Measurements from ENCODE around the gene TMEM114.

The TMEM114 gene

GRCh38 chr16:8621572-8622314, 31.4 kb upstream of the TMEM114 start, which contains the start of gene METTL22:
METTL22 (plus strand) TSS chr16:8621698; CDS start chr16:8625666, 3,968 bp downstream.
- H3K4me1 Mint-ChIP-seq (ENCODE audit: low read depth) = peaks cover 37% of the 10 kb centered on the region
- peaks cover 32% of the 10 kb centered on the region for H3K36me3 Mint-ChIP-seq (ENCODE audit: low read depth)
- no peaks in the 10 kb centered on the region for H3K9me3 Mint-ChIP-seq
- peak within 1 kb of the TSS; percentile 95 for H3K27ac Mint-ChIP-seq
- peak; percentile 95 for DNase-seq
- peaks cover 11% of the 10 kb centered on the region for H3K27me3 Mint-ChIP-seq
- peak within 1 kb of the TSS; percentile 98 for H3K4me3 Mint-ChIP-seq

DNA sequence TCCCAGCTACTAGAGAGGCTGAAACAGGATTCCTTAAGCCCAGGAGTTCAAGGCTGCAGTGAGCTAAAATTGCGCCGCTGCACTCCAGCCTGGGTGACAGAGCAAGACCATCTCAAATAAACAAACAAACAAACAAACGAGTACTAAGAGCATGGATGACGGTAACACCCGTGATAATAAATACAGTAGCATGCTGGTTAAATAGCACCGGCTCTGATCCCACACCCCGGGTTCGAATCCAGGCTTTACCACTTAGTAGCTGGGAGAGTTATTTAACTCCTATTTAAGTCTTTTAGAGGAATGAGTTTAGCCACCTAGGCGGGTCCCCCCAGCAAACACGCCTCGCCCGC, 30.9 kb upstream of the TMEM114 start:
- no peak for DNase-seq
- peaks cover 37% of the 10 kb centered on the region for H3K4me1 Mint-ChIP-seq (ENCODE audit: low read depth)
- H3K36me3 Mint-ChIP-seq (ENCODE audit: low read depth) = peaks cover 32% of the 10 kb centered on the region
- peak overlapping the region; percentile 98 for H3K4me3 Mint-ChIP-seq
- no peaks in the 10 kb centered on the region for H3K9me3 Mint-ChIP-seq
- H3K27me3 Mint-ChIP-seq = peaks cover 11% of the 10 kb centered on the region
- H3K27ac Mint-ChIP-seq = peak overlapping the region; percentile 95

DNA sequence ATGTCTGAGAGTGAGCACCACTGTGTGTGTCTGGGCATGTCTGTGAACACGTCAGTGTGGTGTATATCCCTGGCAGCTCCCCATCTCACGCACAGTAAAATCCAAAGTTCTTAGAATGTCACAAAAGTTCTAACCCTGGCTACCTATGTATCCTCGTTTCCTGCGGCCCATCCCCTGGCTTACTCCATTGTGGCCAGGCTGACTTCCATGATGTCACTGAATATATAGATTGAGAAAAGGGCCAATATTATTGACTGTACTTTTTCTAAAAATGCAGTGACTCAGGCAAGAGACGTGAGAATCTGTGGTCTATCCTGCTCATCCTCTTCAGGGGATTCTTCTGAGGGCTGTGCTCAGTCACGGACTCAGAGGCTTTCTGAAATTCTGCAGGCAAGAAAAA, 30.2 kb upstream of the TMEM114 start:
- H3K4me1 Mint-ChIP-seq (ENCODE audit: low read depth) = peaks cover 37% of the 10 kb centered on the region
- peak overlapping the region; percentile 95 for H3K27ac Mint-ChIP-seq
- no peak for DNase-seq
- H3K36me3 Mint-ChIP-seq (ENCODE audit: low read depth) = peaks cover 25% of the 10 kb centered on the region
- peaks cover 11% of the 10 kb centered on the region for H3K27me3 Mint-ChIP-seq
- H3K9me3 Mint-ChIP-seq = no peaks in the 10 kb centered on the region
- H3K4me3 Mint-ChIP-seq = peak overlapping the region; percentile 98

DNA sequence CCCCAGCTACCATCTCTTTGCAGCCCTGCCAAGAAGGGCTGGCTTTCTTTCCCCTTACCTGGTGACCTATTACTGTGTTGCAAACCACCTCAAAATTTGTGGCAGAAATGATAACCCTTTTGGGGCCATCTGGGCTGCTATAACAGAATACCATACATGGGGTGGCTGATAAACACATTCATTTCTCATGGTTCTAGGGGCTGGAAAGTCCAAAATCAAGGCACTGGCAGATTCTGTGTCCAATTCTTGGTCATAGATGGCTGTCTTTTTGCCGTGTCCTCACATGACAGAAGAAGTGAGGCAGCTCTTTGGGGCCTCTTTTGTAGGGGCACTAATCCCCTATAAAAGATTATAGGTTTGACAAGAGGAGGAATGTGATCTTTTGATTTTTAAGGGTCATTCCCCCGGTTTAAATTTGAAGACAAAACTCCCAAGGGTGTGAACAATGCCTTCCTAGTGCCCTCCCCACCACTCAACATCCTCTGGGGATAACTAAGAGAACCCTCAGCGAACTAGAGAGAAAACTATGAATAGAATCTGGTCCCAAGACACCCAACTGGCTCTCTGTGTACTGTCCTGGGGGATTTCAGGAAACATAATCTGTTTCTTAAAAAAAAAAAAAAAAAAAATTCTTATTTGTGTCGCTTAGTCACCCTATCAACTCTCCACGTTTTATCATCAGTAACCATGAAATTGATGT, 29.5 kb upstream of the TMEM114 start:
- Mint-ChIP-seq H3K4me3 (no peak overlapping the region), H3K27ac (no peak overlapping the region), H3K27me3 (peaks cover 11% of the 10 kb centered on the region), H3K4me1 (ENCODE audit: low read depth) (peaks cover 33% of the 10 kb centered on the region), H3K36me3 (ENCODE audit: low read depth) (peaks cover 20% of the 10 kb centered on the region), H3K9me3 (no peaks in the 10 kb centered on the region)
- DNase-seq = no peak

DNA sequence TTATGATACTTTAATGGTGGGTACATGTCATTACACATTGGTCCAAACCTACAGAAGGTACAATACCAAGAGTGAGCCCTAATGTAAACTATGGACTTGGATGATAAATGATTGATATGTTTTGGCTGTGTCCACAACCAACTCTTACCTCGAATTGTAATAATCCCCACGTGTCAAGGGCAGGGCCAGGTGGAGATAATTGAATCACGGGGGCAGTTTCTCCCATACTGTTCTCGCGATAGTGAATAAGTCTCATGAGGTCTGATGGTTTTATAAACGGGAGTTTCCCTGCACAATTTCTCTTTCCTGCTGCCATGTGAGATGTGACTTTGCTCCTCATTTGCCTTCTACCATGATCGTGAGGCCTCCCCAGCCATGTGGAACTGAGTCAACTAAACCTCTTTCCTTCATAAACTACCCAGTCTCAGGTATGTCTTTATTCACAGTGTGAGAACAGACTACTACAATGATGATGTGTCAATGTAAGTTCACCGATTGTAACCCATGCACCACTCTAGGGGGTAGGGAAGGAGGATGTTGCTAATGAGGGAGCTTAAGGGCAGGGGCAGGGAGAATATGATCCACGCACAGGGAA, 24.2 kb upstream of the TMEM114 start:
- H3K4me1 Mint-ChIP-seq (ENCODE audit: low read depth) = no peaks in the 10 kb centered on the region
- no peaks in the 10 kb centered on the region for H3K36me3 Mint-ChIP-seq (ENCODE audit: low read depth)
- peaks cover 28% of the 10 kb centered on the region for H3K27me3 Mint-ChIP-seq
- H3K4me3 Mint-ChIP-seq = no peak overlapping the region
- DNase-seq = no peak
- no peaks in the 10 kb centered on the region for H3K9me3 Mint-ChIP-seq
- no peak overlapping the region for H3K27ac Mint-ChIP-seq

- no peak for DNase-seq
- no peaks in the 10 kb centered on the region for H3K9me3 Mint-ChIP-seq
- peaks cover 24% of the 10 kb centered on the region for H3K27me3 Mint-ChIP-seq
- no peak overlapping the region for H3K4me3 Mint-ChIP-seq
- H3K27ac Mint-ChIP-seq = no peak overlapping the region
- no peaks in the 10 kb centered on the region for H3K36me3 Mint-ChIP-seq (ENCODE audit: low read depth)
- no peaks in the 10 kb centered on the region for H3K4me1 Mint-ChIP-seq (ENCODE audit: low read depth)
Observed at GRCh38 chr16:8611886-8612600, 21.7 kb upstream of the TMEM114 start.

- no peaks in the 10 kb centered on the region for H3K9me3 Mint-ChIP-seq
- H3K27me3 Mint-ChIP-seq = peaks cover 27% of the 10 kb centered on the region
- no peak overlapping the region for H3K27ac Mint-ChIP-seq
- H3K4me1 Mint-ChIP-seq (ENCODE audit: low read depth) = no peaks in the 10 kb centered on the region
- no peak for DNase-seq
- H3K4me3 Mint-ChIP-seq = no peak overlapping the region
- H3K36me3 Mint-ChIP-seq (ENCODE audit: low read depth) = no peaks in the 10 kb centered on the region
Observed at GRCh38 chr16:8611122-8611521, 20.8 kb upstream of the TMEM114 start.

GRCh38 chr16:8607214-8607613, 16.9 kb upstream of the TMEM114 start:
- no peak for DNase-seq
- H3K4me3 Mint-ChIP-seq = no peak overlapping the region
- H3K27me3 Mint-ChIP-seq = peaks cover 26% of the 10 kb centered on the region
- H3K27ac Mint-ChIP-seq = no peak overlapping the region
- H3K9me3 Mint-ChIP-seq = no peaks in the 10 kb centered on the region
- no peaks in the 10 kb centered on the region for H3K4me1 Mint-ChIP-seq (ENCODE audit: low read depth)
- no peaks in the 10 kb centered on the region for H3K36me3 Mint-ChIP-seq (ENCODE audit: low read depth)

DNA sequence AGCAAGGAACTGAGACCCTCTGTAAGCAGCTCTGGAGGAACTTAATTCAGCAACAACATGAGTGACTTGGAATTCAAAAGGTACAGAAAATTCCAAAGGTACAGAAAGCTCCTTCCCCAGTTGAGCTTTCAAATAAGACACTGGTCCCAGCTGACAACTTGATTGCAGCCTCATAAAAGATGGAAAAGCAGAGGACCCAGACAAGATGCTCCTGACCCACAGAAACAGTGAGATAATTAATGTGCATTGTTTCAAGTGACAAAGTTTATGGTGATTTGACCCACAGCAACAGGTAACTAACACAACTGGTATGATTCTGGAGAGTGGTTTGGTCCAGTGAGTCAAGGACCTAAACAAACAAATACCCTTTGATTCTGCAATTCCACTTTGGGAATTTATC, 15.2 kb upstream of the TMEM114 start:
- Mint-ChIP-seq H3K4me3 (no peak overlapping the region), H3K4me1 (ENCODE audit: low read depth) (no peaks in the 10 kb centered on the region), H3K36me3 (ENCODE audit: low read depth) (no peaks in the 10 kb centered on the region), H3K27ac (no peak overlapping the region), H3K9me3 (no peaks in the 10 kb centered on the region), H3K27me3 (peaks cover 10% of the 10 kb centered on the region)
- no peak for DNase-seq

DNA sequence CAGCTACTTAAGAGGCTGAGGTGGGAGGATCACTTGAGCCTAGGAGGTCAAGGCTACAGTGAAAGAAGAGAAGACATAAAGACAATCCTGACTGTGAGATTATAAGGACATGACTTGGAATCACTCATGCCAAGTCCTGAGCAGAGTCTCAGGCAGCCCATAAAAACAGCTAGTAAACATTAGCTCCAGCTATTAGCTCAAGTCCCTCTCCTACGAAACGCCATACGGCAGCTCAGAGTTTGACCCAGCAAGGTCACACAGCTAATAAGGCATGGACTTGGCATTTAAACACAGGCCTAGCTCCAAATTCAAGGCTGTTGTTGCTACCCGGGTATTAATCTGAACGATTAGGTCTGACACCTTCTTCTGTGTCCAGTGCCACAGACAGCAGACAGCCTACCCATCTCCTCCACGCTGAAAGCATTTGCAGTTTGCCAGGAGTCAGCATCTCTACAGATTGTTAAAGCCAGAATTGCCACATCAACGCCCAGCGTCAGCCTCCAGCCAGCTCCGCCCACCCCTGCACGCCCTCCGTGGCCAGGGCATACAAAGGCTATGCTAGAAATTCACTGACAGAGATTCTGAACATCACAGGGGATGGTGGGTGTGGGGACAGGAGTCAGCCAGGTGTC, 9.9 kb upstream of the TMEM114 start:
- no peak for DNase-seq
- Mint-ChIP-seq H3K27ac (no peak overlapping the region), H3K4me1 (ENCODE audit: low read depth) (no peaks in the 10 kb centered on the region), H3K9me3 (peaks cover 3% of the 10 kb centered on the region), H3K27me3 (no peaks in the 10 kb centered on the region), H3K36me3 (ENCODE audit: low read depth) (no peaks in the 10 kb centered on the region), H3K4me3 (no peak overlapping the region)

- peaks cover 2% of the 10 kb centered on the region for H3K27me3 Mint-ChIP-seq
- H3K36me3 Mint-ChIP-seq (ENCODE audit: low read depth) = no peaks in the 10 kb centered on the region
- H3K9me3 Mint-ChIP-seq = peaks cover 3% of the 10 kb centered on the region
- no peak overlapping the region for H3K27ac Mint-ChIP-seq
- H3K4me1 Mint-ChIP-seq (ENCODE audit: low read depth) = no peaks in the 10 kb centered on the region
- DNase-seq = no peak
- no peak overlapping the region for H3K4me3 Mint-ChIP-seq
Observed at GRCh38 chr16:8596581-8596980, 6.3 kb upstream of the TMEM114 start.

DNA sequence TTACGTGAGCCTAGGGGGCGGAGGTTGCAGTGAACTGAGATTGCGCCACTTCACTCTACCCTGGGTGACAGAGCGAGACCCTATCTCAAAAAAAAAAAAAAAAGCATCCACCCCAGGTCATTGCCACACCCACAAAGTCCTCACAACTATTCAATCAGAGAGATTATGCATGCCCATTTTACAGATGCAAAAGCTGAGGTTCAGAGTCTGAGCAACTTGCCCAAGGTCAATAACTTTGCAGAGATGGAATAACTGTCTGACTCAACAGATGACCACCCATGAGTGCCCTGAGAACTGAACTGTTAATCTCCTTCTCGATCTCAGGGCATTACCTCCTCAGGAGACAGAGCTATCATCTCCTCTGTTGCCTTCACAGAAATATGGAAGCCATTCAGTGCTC, 5.5 kb upstream of the TMEM114 start:
- Mint-ChIP-seq H3K4me1 (ENCODE audit: low read depth) (no peaks in the 10 kb centered on the region), H3K27me3 (peaks cover 2% of the 10 kb centered on the region), H3K27ac (no peak overlapping the region), H3K36me3 (ENCODE audit: low read depth) (no peaks in the 10 kb centered on the region), H3K9me3 (peaks cover 3% of the 10 kb centered on the region), H3K4me3 (no peak overlapping the region)
- no peak for DNase-seq

DNA sequence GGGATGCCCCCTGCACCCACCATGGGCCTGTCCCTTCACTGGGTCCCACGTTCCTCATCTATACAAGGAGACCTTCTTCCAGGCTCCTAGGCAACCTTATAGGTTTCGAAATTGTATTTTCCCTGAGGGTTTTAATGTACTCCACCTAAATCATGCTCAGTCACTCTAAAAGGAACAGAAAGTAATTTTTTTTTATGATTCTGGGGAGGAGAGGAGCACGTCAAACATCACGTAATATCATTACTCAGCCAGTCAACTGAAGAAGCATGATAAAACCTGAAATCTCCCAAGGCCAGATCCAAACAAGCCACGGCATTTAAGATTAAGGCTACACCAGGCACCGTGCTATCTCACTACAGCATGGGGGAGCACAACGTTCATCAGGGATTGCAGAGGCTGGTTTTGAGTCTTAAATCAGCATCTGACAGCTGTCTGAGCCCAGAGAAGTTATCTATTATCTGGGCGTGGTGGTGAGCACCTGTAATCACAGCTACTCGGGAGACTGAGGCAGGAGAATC, 3.9 kb upstream of the TMEM114 start:
- peaks cover 4% of the 10 kb centered on the region for H3K27me3 Mint-ChIP-seq
- peaks cover 3% of the 10 kb centered on the region for H3K9me3 Mint-ChIP-seq
- peaks cover 4% of the 10 kb centered on the region for H3K4me1 Mint-ChIP-seq (ENCODE audit: low read depth)
- DNase-seq = no peak
- no peak overlapping the region for H3K4me3 Mint-ChIP-seq
- no peak overlapping the region for H3K27ac Mint-ChIP-seq
- H3K36me3 Mint-ChIP-seq (ENCODE audit: low read depth) = no peaks in the 10 kb centered on the region

DNA sequence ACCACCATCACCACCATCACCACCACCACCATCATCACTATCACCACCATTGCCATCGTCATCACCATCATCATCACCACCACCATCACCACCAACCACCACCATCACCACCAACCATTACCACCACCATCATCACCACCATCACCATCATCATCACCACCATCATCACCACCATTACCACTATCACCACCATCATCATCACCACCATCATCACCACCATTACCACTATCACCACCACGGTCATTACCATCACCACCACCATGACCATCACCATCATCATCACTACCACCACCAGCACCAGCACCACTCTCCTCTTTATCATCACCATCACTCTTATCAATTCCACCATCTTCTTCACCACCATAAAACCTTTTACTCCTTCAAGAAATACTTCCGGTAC, 1.1 kb upstream of the TMEM114 start:
- no peak overlapping the region for H3K27ac Mint-ChIP-seq
- no peaks in the 10 kb centered on the region for H3K36me3 Mint-ChIP-seq (ENCODE audit: low read depth)
- DNase-seq = no peak
- no peak overlapping the region for H3K4me3 Mint-ChIP-seq
- H3K9me3 Mint-ChIP-seq = no peaks in the 10 kb centered on the region
- H3K4me1 Mint-ChIP-seq (ENCODE audit: low read depth) = peaks cover 6% of the 10 kb centered on the region
- H3K27me3 Mint-ChIP-seq = peaks cover 30% of the 10 kb centered on the region

Measured in activated T-cell treated with anti-CD3 and anti-CD28 coated beads, Interleukin-2, amount 50 U/mL, for 24 hours (primary cell).